HEK293 (cell line): ENCODE results near the gene GM2A.

ENCODE experiments used
- KLF8 ChIP-seq: fragments of 450-650 bp; formaldehyde crosslinking; IDR thresholded peaks from 2 replicates; pipeline ENCODE4 v1.5.1; 2016; ENCODE audit warnings: missing biosample characterization, missing genetic modification characterization
- OSR2 ChIP-seq: fragments of 450-650 bp; formaldehyde crosslinking; IDR thresholded peaks from 2 replicates; pipeline ENCODE4 v1.5.1; 2016; ENCODE audit warnings: missing biosample characterization, missing genetic modification characterization
- PRDM1 ChIP-seq: fragments of 450-650 bp; formaldehyde crosslinking; IDR thresholded peaks from 2 replicates; pipeline ENCODE4; 2016; ENCODE audit warnings: missing biosample characterization, missing genetic modification characterization
- SCRT1 ChIP-seq: fragments of 450-650 bp; formaldehyde crosslinking; IDR thresholded peaks from 2 replicates; pipeline ENCODE4 v1.5.1; 2016; ENCODE audit warnings: missing biosample characterization, missing genetic modification characterization, borderline replicate concordance
- SP3 ChIP-seq: fragments of 450-650 bp; formaldehyde crosslinking; IDR thresholded peaks from 2 replicates; pipeline ENCODE4 v1.5.1; 2016; ENCODE audit warnings: missing biosample characterization, missing genetic modification characterization
- ZBTB7A ChIP-seq: fragments of 450-650 bp; formaldehyde crosslinking; IDR thresholded peaks from 2 replicates; pipeline ENCODE4 v1.5.1; 2016; ENCODE audit warnings: low read depth, missing biosample characterization, missing genetic modification characterization
- ZFP3 ChIP-seq: fragments of 450-650 bp; formaldehyde crosslinking; IDR thresholded peaks from 2 replicates; pipeline ENCODE4 v1.5.1; 2016; ENCODE audit warnings: low read depth, missing biosample characterization, missing genetic modification characterization
- ZIC2 ChIP-seq: fragments of 450-650 bp; formaldehyde crosslinking; IDR thresholded peaks from 2 replicates; pipeline ENCODE4 v1.5.1; 2016; ENCODE audit warnings: missing biosample characterization, missing genetic modification characterization
- ZNF10 ChIP-seq: fragments of 450-650 bp; formaldehyde crosslinking; IDR thresholded peaks from 2 replicates; pipeline ENCODE4 v1.5.1; 2017; ENCODE audit warnings: missing biosample characterization, missing genetic modification characterization
- ZNF324 ChIP-seq: fragments of 450-650 bp; formaldehyde crosslinking; IDR thresholded peaks from 2 replicates; pipeline ENCODE4 v1.5.1; 2016; ENCODE audit warnings: missing biosample characterization, missing genetic modification characterization
- ZNF341 ChIP-seq: fragments of 450-650 bp; formaldehyde crosslinking; IDR thresholded peaks from 2 replicates; pipeline ENCODE4; 2016; ENCODE audit warnings: low read depth, missing biosample characterization, missing genetic modification characterization
- ZNF350 ChIP-seq: fragments of 450-650 bp; formaldehyde crosslinking; IDR thresholded peaks from 2 replicates; pipeline ENCODE4 v1.5.0; 2017; ENCODE audit warnings: missing biosample characterization, mild to moderate bottlenecking, missing genetic modification characterization
- ZNF37A ChIP-seq: fragments of 450-650 bp; IDR thresholded peaks from 2 replicates; pipeline ENCODE4 v1.5.1; 2018; ENCODE audit warnings: missing biosample characterization, missing genetic modification characterization
- ZNF423 ChIP-seq: fragments of 450-650 bp; formaldehyde crosslinking; IDR thresholded peaks from 2 replicates; pipeline ENCODE4 v1.5.1; 2016; ENCODE audit warnings: missing biosample characterization, missing genetic modification characterization
- ZNF544 ChIP-seq: fragments of 450-650 bp; formaldehyde crosslinking; IDR thresholded peaks from 2 replicates; pipeline ENCODE4 v1.5.0; 2017; ENCODE audit warnings: missing biosample characterization, missing genetic modification characterization
- ZNF558 ChIP-seq: fragments of 450-650 bp; formaldehyde crosslinking; IDR thresholded peaks from 2 replicates; pipeline ENCODE4 v1.5.1; 2016; ENCODE audit warnings: missing biosample characterization, missing genetic modification characterization
- ZNF654 ChIP-seq: fragments of 450-650 bp; formaldehyde crosslinking; IDR thresholded peaks from 2 replicates; pipeline ENCODE4 v1.5.1; 2016; ENCODE audit warnings: low read depth, missing biosample characterization, missing genetic modification characterization
- ZNF776 ChIP-seq: fragments of 450-650 bp; formaldehyde crosslinking; IDR thresholded peaks from 2 replicates; pipeline ENCODE4 v1.5.0; 2017; ENCODE audit warnings: missing biosample characterization, missing genetic modification characterization, borderline replicate concordance
- ZNF830 ChIP-seq: fragments of 450-650 bp; IDR thresholded peaks from 2 replicates; pipeline ENCODE4 v1.5.0; 2018; ENCODE audit warnings: missing biosample characterization, missing genetic modification characterization, low read depth, mild to moderate bottlenecking, moderate library complexity
- TF ChIP-seq, protein P1 (sequence below): fragments of 450-650 bp; formaldehyde crosslinking; IDR thresholded peaks from 2 replicates; pipeline ENCODE4 v1.5.1; 2016; ENCODE audit warnings: missing biosample characterization, missing genetic modification characterization
- TF ChIP-seq, protein P2 (sequence below): fragments of 450-650 bp; formaldehyde crosslinking; IDR thresholded peaks from 2 replicates; pipeline ENCODE4 v1.5.1; 2017; ENCODE audit warnings: missing biosample characterization, missing genetic modification characterization
- TF ChIP-seq, protein P3 (sequence below): fragments of 450-650 bp; formaldehyde crosslinking; IDR thresholded peaks from 2 replicates; pipeline ENCODE4 v1.5.1; 2017; ENCODE audit warnings: missing biosample characterization, missing genetic modification characterization
- TF ChIP-seq, protein P4 (sequence below): fragments of 450-650 bp; formaldehyde crosslinking; IDR thresholded peaks from 2 replicates; pipeline ENCODE4 v1.5.0; 2017; ENCODE audit warnings: missing biosample characterization, missing genetic modification characterization, borderline replicate concordance
- TF ChIP-seq, protein P5 (sequence below): fragments of 450-650 bp; formaldehyde crosslinking; IDR thresholded peaks from 2 replicates; pipeline ENCODE4 v1.5.1; 2016; ENCODE audit warnings: missing biosample characterization, missing genetic modification characterization, borderline replicate concordance
- TF ChIP-seq, protein P6 (sequence below): fragments of 450-650 bp; formaldehyde crosslinking; IDR thresholded peaks from 2 replicates; pipeline ENCODE4 v1.5.1; 2017; ENCODE audit warnings: missing biosample characterization, mild to moderate bottlenecking, missing genetic modification characterization, moderate library complexity

Gene GM2A

DNA sequence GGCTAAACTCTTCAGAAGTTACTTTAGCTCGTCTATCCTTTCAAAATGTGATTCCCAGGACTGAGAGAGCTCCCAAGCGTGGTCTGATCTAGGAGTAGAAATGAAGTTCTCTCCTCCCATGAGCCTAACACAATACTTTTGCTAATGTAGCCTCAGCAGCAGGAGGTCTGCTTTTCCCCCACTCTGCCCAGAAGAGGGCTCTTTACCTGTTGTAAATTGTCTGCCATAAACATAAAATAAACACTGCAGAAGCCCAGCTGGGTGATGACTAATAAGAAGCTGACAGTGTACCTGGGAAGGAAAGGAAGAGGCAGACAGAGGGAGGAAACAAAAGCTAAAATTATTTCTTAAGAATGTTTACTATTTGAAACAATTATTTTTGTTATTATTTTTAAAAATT, 35.2 kb downstream of the GM2A start (continued):
- TF ChIP-seq, protein P1, sequence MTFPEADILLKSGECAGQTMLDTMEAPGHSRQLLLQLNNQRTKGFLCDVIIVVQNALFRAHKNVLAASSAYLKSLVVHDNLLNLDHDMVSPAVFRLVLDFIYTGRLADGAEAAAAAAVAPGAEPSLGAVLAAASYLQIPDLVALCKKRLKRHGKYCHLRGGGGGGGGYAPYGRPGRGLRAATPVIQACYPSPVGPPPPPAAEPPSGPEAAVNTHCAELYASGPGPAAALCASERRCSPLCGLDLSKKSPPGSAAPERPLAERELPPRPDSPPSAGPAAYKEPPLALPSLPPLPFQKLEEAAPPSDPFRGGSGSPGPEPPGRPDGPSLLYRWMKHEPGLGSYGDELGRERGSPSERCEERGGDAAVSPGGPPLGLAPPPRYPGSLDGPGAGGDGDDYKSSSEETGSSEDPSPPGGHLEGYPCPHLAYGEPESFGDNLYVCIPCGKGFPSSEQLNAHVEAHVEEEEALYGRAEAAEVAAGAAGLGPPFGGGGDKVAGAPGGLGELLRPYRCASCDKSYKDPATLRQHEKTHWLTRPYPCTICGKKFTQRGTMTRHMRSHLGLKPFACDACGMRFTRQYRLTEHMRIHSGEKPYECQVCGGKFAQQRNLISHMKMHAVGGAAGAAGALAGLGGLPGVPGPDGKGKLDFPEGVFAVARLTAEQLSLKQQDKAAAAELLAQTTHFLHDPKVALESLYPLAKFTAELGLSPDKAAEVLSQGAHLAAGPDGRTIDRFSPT (tag by site-specific recombination), result no peak
- TF ChIP-seq ZNF544 (tag by site-specific recombination) (no peak), ZNF654 (tag by site-specific recombination) (peak; percentile 7; the same call in 1 of the 2 replicates), ZNF558 (tag by site-specific recombination) (no peak), KLF8 (tag by site-specific recombination) (no peak), ZNF830 (no peak), ZNF423 (tag by site-specific recombination) (no peak), ZNF350 (tag by site-specific recombination) (no peak), ZFP3 (tag by site-specific recombination) (no peak), PRDM1 (peak; percentile 68), OSR2 (tag by site-specific recombination) (0 out of 2 replicates have a peak, but pooled peaks have one; percentile 23), ZBTB7A (tag by site-specific recombination) (no peak), SCRT1 (no peak), ZNF776 (tag by site-specific recombination) (no peak), ZNF341 (tag by site-specific recombination) (no peak), ZIC2 (tag by site-specific recombination) (peak; percentile 50; the same call in 1 of the 2 replicates), ZNF324 (tag by site-specific recombination) (no peak), ZNF37A (tag by site-specific recombination) (no peak), SP3 (tag by site-specific recombination) (no peak), ZNF10 (tag by site-specific recombination) (no peak)
- TF ChIP-seq, protein P2, sequence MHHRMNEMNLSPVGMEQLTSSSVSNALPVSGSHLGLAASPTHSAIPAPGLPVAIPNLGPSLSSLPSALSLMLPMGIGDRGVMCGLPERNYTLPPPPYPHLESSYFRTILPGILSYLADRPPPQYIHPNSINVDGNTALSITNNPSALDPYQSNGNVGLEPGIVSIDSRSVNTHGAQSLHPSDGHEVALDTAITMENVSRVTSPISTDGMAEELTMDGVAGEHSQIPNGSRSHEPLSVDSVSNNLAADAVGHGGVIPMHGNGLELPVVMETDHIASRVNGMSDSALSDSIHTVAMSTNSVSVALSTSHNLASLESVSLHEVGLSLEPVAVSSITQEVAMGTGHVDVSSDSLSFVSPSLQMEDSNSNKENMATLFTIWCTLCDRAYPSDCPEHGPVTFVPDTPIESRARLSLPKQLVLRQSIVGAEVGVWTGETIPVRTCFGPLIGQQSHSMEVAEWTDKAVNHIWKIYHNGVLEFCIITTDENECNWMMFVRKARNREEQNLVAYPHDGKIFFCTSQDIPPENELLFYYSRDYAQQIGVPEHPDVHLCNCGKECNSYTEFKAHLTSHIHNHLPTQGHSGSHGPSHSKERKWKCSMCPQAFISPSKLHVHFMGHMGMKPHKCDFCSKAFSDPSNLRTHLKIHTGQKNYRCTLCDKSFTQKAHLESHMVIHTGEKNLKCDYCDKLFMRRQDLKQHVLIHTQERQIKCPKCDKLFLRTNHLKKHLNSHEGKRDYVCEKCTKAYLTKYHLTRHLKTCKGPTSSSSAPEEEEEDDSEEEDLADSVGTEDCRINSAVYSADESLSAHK (tag by site-specific recombination), result no peak
- TF ChIP-seq, protein P3, sequence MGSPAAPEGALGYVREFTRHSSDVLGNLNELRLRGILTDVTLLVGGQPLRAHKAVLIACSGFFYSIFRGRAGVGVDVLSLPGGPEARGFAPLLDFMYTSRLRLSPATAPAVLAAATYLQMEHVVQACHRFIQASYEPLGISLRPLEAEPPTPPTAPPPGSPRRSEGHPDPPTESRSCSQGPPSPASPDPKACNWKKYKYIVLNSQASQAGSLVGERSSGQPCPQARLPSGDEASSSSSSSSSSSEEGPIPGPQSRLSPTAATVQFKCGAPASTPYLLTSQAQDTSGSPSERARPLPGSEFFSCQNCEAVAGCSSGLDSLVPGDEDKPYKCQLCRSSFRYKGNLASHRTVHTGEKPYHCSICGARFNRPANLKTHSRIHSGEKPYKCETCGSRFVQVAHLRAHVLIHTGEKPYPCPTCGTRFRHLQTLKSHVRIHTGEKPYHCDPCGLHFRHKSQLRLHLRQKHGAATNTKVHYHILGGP (tag by site-specific recombination), result no peak
- TF ChIP-seq, protein P4, sequence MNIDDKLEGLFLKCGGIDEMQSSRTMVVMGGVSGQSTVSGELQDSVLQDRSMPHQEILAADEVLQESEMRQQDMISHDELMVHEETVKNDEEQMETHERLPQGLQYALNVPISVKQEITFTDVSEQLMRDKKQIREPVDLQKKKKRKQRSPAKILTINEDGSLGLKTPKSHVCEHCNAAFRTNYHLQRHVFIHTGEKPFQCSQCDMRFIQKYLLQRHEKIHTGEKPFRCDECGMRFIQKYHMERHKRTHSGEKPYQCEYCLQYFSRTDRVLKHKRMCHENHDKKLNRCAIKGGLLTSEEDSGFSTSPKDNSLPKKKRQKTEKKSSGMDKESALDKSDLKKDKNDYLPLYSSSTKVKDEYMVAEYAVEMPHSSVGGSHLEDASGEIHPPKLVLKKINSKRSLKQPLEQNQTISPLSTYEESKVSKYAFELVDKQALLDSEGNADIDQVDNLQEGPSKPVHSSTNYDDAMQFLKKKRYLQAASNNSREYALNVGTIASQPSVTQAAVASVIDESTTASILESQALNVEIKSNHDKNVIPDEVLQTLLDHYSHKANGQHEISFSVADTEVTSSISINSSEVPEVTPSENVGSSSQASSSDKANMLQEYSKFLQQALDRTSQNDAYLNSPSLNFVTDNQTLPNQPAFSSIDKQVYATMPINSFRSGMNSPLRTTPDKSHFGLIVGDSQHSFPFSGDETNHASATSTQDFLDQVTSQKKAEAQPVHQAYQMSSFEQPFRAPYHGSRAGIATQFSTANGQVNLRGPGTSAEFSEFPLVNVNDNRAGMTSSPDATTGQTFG, result no peak
- TF ChIP-seq, protein P5, sequence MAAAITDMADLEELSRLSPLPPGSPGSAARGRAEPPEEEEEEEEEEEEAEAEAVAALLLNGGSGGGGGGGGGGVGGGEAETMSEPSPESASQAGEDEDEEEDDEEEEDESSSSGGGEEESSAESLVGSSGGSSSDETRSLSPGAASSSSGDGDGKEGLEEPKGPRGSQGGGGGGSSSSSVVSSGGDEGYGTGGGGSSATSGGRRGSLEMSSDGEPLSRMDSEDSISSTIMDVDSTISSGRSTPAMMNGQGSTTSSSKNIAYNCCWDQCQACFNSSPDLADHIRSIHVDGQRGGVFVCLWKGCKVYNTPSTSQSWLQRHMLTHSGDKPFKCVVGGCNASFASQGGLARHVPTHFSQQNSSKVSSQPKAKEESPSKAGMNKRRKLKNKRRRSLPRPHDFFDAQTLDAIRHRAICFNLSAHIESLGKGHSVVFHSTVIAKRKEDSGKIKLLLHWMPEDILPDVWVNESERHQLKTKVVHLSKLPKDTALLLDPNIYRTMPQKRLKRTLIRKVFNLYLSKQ, result no peak
- TF ChIP-seq, protein P6, sequence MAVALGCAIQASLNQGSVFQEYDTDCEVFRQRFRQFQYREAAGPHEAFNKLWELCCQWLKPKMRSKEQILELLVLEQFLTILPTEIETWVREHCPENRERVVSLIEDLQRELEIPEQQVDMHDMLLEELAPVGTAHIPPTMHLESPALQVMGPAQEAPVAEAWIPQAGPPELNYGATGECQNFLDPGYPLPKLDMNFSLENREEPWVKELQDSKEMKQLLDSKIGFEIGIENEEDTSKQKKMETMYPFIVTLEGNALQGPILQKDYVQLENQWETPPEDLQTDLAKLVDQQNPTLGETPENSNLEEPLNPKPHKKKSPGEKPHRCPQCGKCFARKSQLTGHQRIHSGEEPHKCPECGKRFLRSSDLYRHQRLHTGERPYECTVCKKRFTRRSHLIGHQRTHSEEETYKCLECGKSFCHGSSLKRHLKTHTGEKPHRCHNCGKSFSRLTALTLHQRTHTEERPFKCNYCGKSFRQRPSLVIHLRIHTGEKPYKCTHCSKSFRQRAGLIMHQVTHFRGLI, result no peak
